Neural crest cell (in vitro differentiated cells): ENCODE results near the gene LDLRAP1. TPM values are rescaled to one million over a fixed set of nuclear protein-coding genes. Genes with fewer than 3 reads are reported as not detected.

Experiments
- DNase-seq: peaks from one replicate; pipeline ENCODE4 v3.0.0; 2021; ENCODE audit warnings: low read depth, mixed read lengths, low spot score
- H3K27ac Mint-ChIP-seq: one replicate; pipeline ENCODE4 v1.8.0; 2021; ENCODE audit warnings: mild to moderate bottlenecking, mixed read lengths; ENCODE audit not compliant: unreplicated experiment
- H3K27me3 Mint-ChIP-seq: 2 replicates; pipeline ENCODE4 v1.8.0; 2021; ENCODE audit warnings: low read depth, mild to moderate bottlenecking, mixed read lengths
- H3K36me3 Mint-ChIP-seq: 2 replicates; pipeline ENCODE4 v1.8.0; 2021; ENCODE audit warnings: low read depth, mild to moderate bottlenecking, mixed read lengths
- H3K4me1 Mint-ChIP-seq: 2 replicates; pipeline ENCODE4 v1.8.0; 2021; ENCODE audit warnings: mixed read lengths
- H3K4me3 Mint-ChIP-seq: one replicate; pipeline ENCODE4 v1.8.0; 2021; ENCODE audit warnings: mild to moderate bottlenecking, mixed read lengths
- H3K9me3 Mint-ChIP-seq: 2 replicates; pipeline ENCODE4 v1.8.0; 2021; ENCODE audit warnings: mixed read lengths
- CTCF ChIP-seq: fragments of 200-600 bp; sonication (generic); conservative IDR thresholded peaks from 2 replicates; pipeline ENCODE4 v1.5.0; 2021; ENCODE audit warnings: antibody characterized with exemption, mild to moderate bottlenecking
- total RNA-seq: library from RNA; stranded (reverse); gene quantifications from 2 replicates; pipeline ENCODE4 v1.2.1, GENCODE V29; 2021

The LDLRAP1 gene
- total RNA-seq, 1 donor from 2014 or later = 20.7 TPM

DNA sequence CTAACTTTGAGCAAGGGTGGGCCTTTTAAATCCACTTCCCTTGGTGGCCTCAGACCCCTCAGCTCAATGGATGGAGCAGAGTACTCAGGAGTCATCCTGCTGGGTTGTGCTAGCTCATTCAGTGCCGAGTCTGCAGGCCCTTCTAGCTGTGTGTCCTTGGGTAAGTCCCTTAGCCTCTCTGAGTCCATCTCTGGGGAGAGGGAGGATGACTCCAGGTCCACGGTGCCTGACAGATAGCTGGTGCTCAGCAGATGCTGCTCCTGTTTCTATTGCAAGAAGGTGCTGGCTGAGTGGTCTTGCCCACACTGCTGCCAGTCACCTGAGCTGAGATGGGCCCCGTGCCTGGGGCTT lies 11.0 kb downstream of the LDLRAP1 start:
- Mint-ChIP-seq H3K27me3 (no peaks in the 10 kb centered on the region), H3K27ac (no peak overlapping the region), H3K36me3 (no peaks in the 10 kb centered on the region), H3K9me3 (no peaks in the 10 kb centered on the region), H3K4me3 (no peak overlapping the region), H3K4me1 (peaks cover 42% of the 10 kb centered on the region)
- TF ChIP-seq CTCF = no peak
- DNase-seq = no peak

DNA sequence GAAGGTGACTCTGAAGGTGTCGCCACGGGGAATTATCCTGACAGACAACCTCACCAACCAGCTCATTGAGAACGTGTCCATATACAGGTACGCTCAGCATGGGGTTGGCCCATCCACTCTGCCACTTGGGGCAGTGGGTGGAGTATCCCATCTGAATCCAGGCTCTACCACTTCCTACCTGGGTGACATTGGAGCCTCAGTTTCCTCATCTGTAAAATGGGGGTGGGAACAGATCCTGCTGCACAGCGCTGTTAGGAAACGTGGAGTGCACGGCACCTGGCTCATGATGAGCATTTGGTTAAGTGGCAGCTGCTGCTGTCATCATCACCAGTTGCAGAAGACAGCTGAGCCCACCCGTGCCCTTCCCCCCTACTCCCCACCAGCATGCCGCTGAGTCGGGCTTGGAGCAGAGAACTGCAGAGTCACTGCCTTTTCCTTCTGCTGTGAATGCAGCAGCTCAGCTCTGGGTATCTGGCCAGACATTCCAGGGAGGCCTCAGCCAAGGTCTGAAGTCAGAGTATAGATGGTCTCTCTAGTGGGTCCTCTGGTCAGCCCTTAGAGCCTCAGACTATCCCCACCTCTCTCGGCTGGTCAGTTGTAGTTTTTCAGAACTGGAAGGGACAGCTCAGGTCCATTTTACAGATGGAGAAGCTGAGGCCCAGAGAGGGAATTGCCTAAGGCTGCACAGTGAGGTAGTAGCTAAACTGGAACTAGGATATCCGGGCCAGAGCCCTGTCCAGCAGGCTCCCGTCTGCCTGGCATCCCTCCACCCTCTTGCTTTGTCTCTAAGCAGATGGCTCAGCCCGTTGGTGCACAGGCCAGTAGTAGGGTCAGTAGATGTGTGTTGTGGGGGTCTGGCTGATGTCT lies 11.7 kb downstream of the LDLRAP1 start:
- Mint-ChIP-seq H3K36me3 (no peaks in the 10 kb centered on the region), H3K9me3 (no peaks in the 10 kb centered on the region), H3K27ac (no peak overlapping the region), H3K27me3 (no peaks in the 10 kb centered on the region), H3K4me3 (no peak overlapping the region), H3K4me1 (peaks cover 44% of the 10 kb centered on the region)
- no peak for DNase-seq
- no peak for TF ChIP-seq CTCF

DNA sequence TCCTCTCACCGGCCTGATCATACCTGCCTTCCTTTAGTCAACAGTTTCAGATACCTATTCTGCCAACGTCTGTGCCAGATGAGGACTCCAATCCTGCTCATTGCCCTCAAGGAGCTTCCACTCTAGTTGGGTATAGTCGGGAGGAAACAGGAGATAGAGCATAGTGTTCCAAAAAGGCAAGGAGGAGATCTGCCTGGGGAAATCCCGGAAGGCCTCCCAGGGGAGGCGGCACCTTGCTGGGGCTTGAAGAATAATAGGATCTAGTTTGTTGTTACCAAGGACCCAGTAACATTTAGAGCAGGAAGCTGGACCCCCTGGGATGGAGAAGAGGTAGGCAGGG lies 12.3 kb downstream of the LDLRAP1 start:
- Mint-ChIP-seq H3K27me3 (no peaks in the 10 kb centered on the region), H3K4me1 (peaks cover 39% of the 10 kb centered on the region), H3K27ac (no peak overlapping the region), H3K36me3 (no peaks in the 10 kb centered on the region), H3K4me3 (no peak overlapping the region), H3K9me3 (no peaks in the 10 kb centered on the region)
- no peak for TF ChIP-seq CTCF
- DNase-seq = no peak

GRCh38 chr1:25556132-25556670 lies 12.8 kb downstream of the LDLRAP1 start:
- no peaks in the 10 kb centered on the region for H3K9me3 Mint-ChIP-seq
- peaks cover 38% of the 10 kb centered on the region for H3K4me1 Mint-ChIP-seq
- H3K36me3 Mint-ChIP-seq = no peaks in the 10 kb centered on the region
- no peaks in the 10 kb centered on the region for H3K27me3 Mint-ChIP-seq
- TF ChIP-seq CTCF = no peak
- no peak for DNase-seq
- no peak overlapping the region for H3K4me3 Mint-ChIP-seq
- no peak overlapping the region for H3K27ac Mint-ChIP-seq

- Mint-ChIP-seq H3K9me3 (no peaks in the 10 kb centered on the region), H3K27ac (no peak overlapping the region), H3K36me3 (no peaks in the 10 kb centered on the region), H3K4me1 (peaks cover 39% of the 10 kb centered on the region), H3K27me3 (no peaks in the 10 kb centered on the region), H3K4me3 (no peak overlapping the region)
- no peak for TF ChIP-seq CTCF
- DNase-seq = no peak
Observed at GRCh38 chr1:25556791-25557476, 13.5 kb downstream of the LDLRAP1 start.
